ENCODE measurements around the gene LCN10. TPM values are rescaled to one million over a fixed set of nuclear protein-coding genes. Genes with fewer than 3 reads are reported as not detected.

Gene LCN10
- polyA plus RNA-seq, 3 donors = 1.3 to 2.8 (median 2.4) TPM

GRCh38 chr9:136689108-136689460, 53.7 kb downstream of the LCN10 start:
- DNase-seq = no peak

- DNase-seq = no peak
Measured at GRCh38 chr9:136688274-136689107, 54.2 kb downstream of the LCN10 start.

Other genes starting within 250 kb of the LCN10 start
- gene NOTCH1, start 196.9 kb downstream of the LCN10 start, polyA plus RNA-seq (ENCODE audit: insufficient read length in 3 of 3) = 10 to 100 TPM; 36.9 to 41.8 (median 40.9) TPM
- 10 to 100 TPM; 60.9 to 86.3 (median 86.0) TPM for gene EGFL7, start 80.0 kb downstream of the LCN10 start, polyA plus RNA-seq (ENCODE audit: insufficient read length in 3 of 3)
- 10 to 100 TPM; 51.5 to 61.0 (median 59.4) TPM for gene AGPAT2, start 55.5 kb downstream of the LCN10 start, polyA plus RNA-seq (ENCODE audit: insufficient read length in 3 of 3)
- 10 to 100 TPM; 34.3 to 48.4 (median 48.0) TPM for gene DIPK1B, start 30.4 kb downstream of the LCN10 start, polyA plus RNA-seq (ENCODE audit: insufficient read length in 3 of 3)
- gene LCN6, start 5.6 kb upstream of the LCN10 start, polyA plus RNA-seq (ENCODE audit: insufficient read length in 3 of 3) = not detected
- gene LCN8, start 15.3 kb upstream of the LCN10 start, polyA plus RNA-seq (ENCODE audit: insufficient read length in 3 of 3) = under 1 TPM in 2 of 3 donors, not detected in 1; 0.06 to 0.25 TPM
- gene LCN15, start 21.6 kb upstream of the LCN10 start, polyA plus RNA-seq (ENCODE audit: insufficient read length in 3 of 3) = under 1 TPM; 0.06 to 0.21 (median 0.15) TPM
- 10 to 100 TPM; 77.3 to 83.8 (median 78.0) TPM for gene TMEM141, start 48.4 kb upstream of the LCN10 start, polyA plus RNA-seq (ENCODE audit: insufficient read length in 3 of 3)
- gene CCDC183, start 53.4 kb upstream of the LCN10 start, polyA plus RNA-seq (ENCODE audit: insufficient read length in 3 of 3) = 1 to 10 TPM; 5.7 to 7.6 (median 7.2) TPM
- 10 to 100 TPM; 66.7 to 81.4 (median 78.7) TPM for gene RABL6, start 65.0 kb upstream of the LCN10 start, polyA plus RNA-seq (ENCODE audit: insufficient read length in 3 of 3)
- 1 to 10 TPM; 1.5 to 1.7 (median 1.6) TPM for gene AJM1, start 99.5 kb upstream of the LCN10 start, polyA plus RNA-seq (ENCODE audit: insufficient read length in 3 of 3)
- gene PHPT1, start 106.5 kb upstream of the LCN10 start, polyA plus RNA-seq (ENCODE audit: insufficient read length in 3 of 3) = 100 to 1,000 TPM in 2 of 3 donors, 10 to 100 TPM in 1; 82.5 to 120 (median 115) TPM
- 10 to 100 TPM in 1 of 3 donors, 1 to 10 TPM in 2; 9.5 to 11.6 (median 10.0) TPM for gene MAMDC4, start 109.4 kb upstream of the LCN10 start, polyA plus RNA-seq (ENCODE audit: insufficient read length in 3 of 3)
- 100 to 1,000 TPM; 342 to 449 (median 388) TPM for gene EDF1, start 123.4 kb upstream of the LCN10 start, polyA plus RNA-seq (ENCODE audit: insufficient read length in 3 of 3)
- gene TRAF2, start 143.6 kb upstream of the LCN10 start, polyA plus RNA-seq (ENCODE audit: insufficient read length in 3 of 3) = 10 to 100 TPM; 15.3 to 17.4 (median 16.4) TPM
- 10 to 100 TPM; 48.7 to 65.9 (median 64.8) TPM for gene FBXW5, start 201.8 kb upstream of the LCN10 start, polyA plus RNA-seq (ENCODE audit: insufficient read length in 3 of 3)
- gene C8G, start 202.3 kb upstream of the LCN10 start, polyA plus RNA-seq (ENCODE audit: insufficient read length in 3 of 3) = 1 to 10 TPM in 2 of 3 donors, under 1 TPM in 1; 0.83 to 1.3 (median 1.2) TPM
- gene LCN12, start 209.3 kb upstream of the LCN10 start, polyA plus RNA-seq (ENCODE audit: insufficient read length in 3 of 3) = 10 to 100 TPM; 23.7 to 39.5 (median 37.3) TPM
- 10 to 100 TPM; 52.6 to 87.9 (median 87.8) TPM for gene PTGDS, start 234.6 kb upstream of the LCN10 start, polyA plus RNA-seq (ENCODE audit: insufficient read length in 3 of 3)
- under 1 TPM; 0.18 to 0.38 (median 0.36) TPM for gene LCNL1, start 240.1 kb upstream of the LCN10 start, polyA plus RNA-seq (ENCODE audit: insufficient read length in 3 of 3)
- 10 to 100 TPM; 33.4 to 40.8 (median 40.4) TPM for gene PAXX, start 249.5 kb upstream of the LCN10 start, polyA plus RNA-seq (ENCODE audit: insufficient read length in 3 of 3)